Regular cardiac myocyte (primary cell): Measurements from ENCODE around the gene EMC6. TPM values are rescaled to one million over a fixed set of nuclear protein-coding genes. Genes with fewer than 3 reads are reported as not detected.

ENCODE experiments used
- total RNA-seq: library from RNA; depleted of rRNA; stranded (reverse); fragments of >200 nt; gene quantifications from 2 replicates; pipeline ENCODE4 v1.2.3, GENCODE V29; 2014

EMC6 gene
- total RNA-seq: 14.7 and 36.8 TPM in 2 replicates

GRCh38 chr17:3668279-3669084 is at the start of gene EMC6, which contains the start of gene TAX1BP3:
TSS of gene EMC6 (plus strand) at chr17:3668812. CDS start at chr17:3669147, 335 bp downstream.
TSS of gene TAX1BP3 (minus strand) at chr17:3668578. CDS start at chr17:3668526, 52 bp downstream.

GRCh38 chr17:3636154-3636907 is 32.3 kb upstream of the EMC6 start, which contains the start of the genes CTNS and SHPK:
TSS of gene CTNS (plus strand) at chr17:3636760. CDS start at chr17:3640207, 3,447 bp downstream.
TSS of gene SHPK (minus strand) at chr17:3636250. CDS start at chr17:3636219, 31 bp downstream.

GRCh38 chr17:3695723-3696411 is 27.3 kb downstream of the EMC6 start, which contains the start of gene P2RX5:
TSS of gene P2RX5 (minus strand) at chr17:3696155. CDS start at chr17:3696005, 150 bp downstream.

Other genes with a start within 250 kb of the EMC6 start
- not detected in 2 replicates for gene OR1E2, start 235.0 kb upstream of the EMC6 start, total RNA-seq
- gene SPATA22, start 197.0 kb upstream of the EMC6 start, total RNA-seq: 1.5 TPM in 1 of 2 replicates, not detected in the other
- gene ASPA, start 192.8 kb upstream of the EMC6 start, total RNA-seq: 0.19 and 0.85 TPM in 2 replicates
- gene TRPV3, start 111.0 kb upstream of the EMC6 start, total RNA-seq: 0.77 and 2.0 TPM in 2 replicates
- gene TRPV1, start 59.4 kb upstream of the EMC6 start, total RNA-seq: 0.58 and 1.7 TPM in 2 replicates
- gene SHPK, start 32.6 kb upstream of the EMC6 start, total RNA-seq: 11.7 and 13.0 TPM in 2 replicates
- gene CTNS, start 32.1 kb upstream of the EMC6 start, total RNA-seq: 9.6 and 32.1 TPM in 2 replicates
- 136 and 214 TPM in 2 replicates for gene TAX1BP3, start 234 bp upstream of the EMC6 start, total RNA-seq
- 2.7 and 3.4 TPM in 2 replicates for gene P2RX5, start 27.3 kb downstream of the EMC6 start, total RNA-seq
- gene HASPIN, start 55.1 kb downstream of the EMC6 start, total RNA-seq: 0.85 and 11.1 TPM in 2 replicates
- 13.2 and 19.0 TPM in 2 replicates for gene ITGAE, start 132.4 kb downstream of the EMC6 start, total RNA-seq
- gene NCBP3, start 177.4 kb downstream of the EMC6 start, total RNA-seq: 15.8 and 21.1 TPM in 2 replicates
- gene CAMKK1, start 224.2 kb downstream of the EMC6 start, total RNA-seq: 2.5 and 4.8 TPM in 2 replicates
- gene P2RX1, start 247.7 kb downstream of the EMC6 start, total RNA-seq: 0.28 and 0.38 TPM in 2 replicates